ENCODE measurements around the gene BCL2L12.

BCL2L12 gene

GRCh38 chr19:49642492-49643035 is 23.2 kb upstream of the BCL2L12 start:
- DNase-seq, result no peak

GRCh38 chr19:49643466-49643865 is 22.3 kb upstream of the BCL2L12 start:
- DNase-seq, result no peak

- DNase-seq, result no peak
These were observed 20.1 kb upstream of the BCL2L12 start for GRCh38 chr19:49645592-49645991.

GRCh38 chr19:49645995-49646394 is 19.7 kb upstream of the BCL2L12 start:
- no peak for DNase-seq

GRCh38 chr19:49646586-49646985 is 19.1 kb upstream of the BCL2L12 start:
- no peak for DNase-seq

- DNase-seq, result no peak
These were observed 14.5 kb upstream of the BCL2L12 start for GRCh38 chr19:49651029-49651819.

GRCh38 chr19:49651820-49652550 is 13.7 kb upstream of the BCL2L12 start:
- no peak for DNase-seq

- no peak for DNase-seq
These were observed 12.9 kb upstream of the BCL2L12 start for GRCh38 chr19:49652551-49653465.

- DNase-seq, result no peak
These were observed 12.3 kb upstream of the BCL2L12 start for GRCh38 chr19:49653466-49653806.

- DNase-seq, result no peak
These were observed 11.2 kb upstream of the BCL2L12 start for GRCh38 chr19:49654581-49654980.

- DNase-seq, result no peak
These were observed 9.9 kb upstream of the BCL2L12 start for GRCh38 chr19:49655570-49656455.

GRCh38 chr19:49656456-49657109 is 9.2 kb upstream of the BCL2L12 start:
- no peak for DNase-seq

- DNase-seq, result no peak
These were observed 8.1 kb upstream of the BCL2L12 start for GRCh38 chr19:49657493-49658138.

- DNase-seq, result no peak
These were observed 7.6 kb upstream of the BCL2L12 start for GRCh38 chr19:49658139-49658517.

GRCh38 chr19:49658566-49659442 is 6.9 kb upstream of the BCL2L12 start:
- DNase-seq, result no peak

- DNase-seq, result no peak
These were observed 5.3 kb upstream of the BCL2L12 start for GRCh38 chr19:49660338-49660961.

GRCh38 chr19:49662011-49662410 is 3.7 kb upstream of the BCL2L12 start:
- DNase-seq, result no peak

GRCh38 chr19:49663224-49663623 is 2.5 kb upstream of the BCL2L12 start:
- DNase-seq, result no peak

Measured in cortex of kidney (tissue), 1 donor.